Measurements from ENCODE around the gene ATP1B1.
A peak's percentile ranks its signal among the peaks of the same experiment; 100 is the strongest.

ATP1B1 gene

GRCh38 chr1:169112241-169112640, 5.8 kb downstream of the ATP1B1 start:
- TF ChIP-seq CTCF (IDR thresholded peaks at IDR 0.05; ENCODE audit: low read depth, low read length): no peak
- Histone ChIP-seq H3K36me3 (peaks cover 78% of the 10 kb centered on the region), H3K9me3 (no peaks in the 10 kb centered on the region), H3K27me3 (no peaks in the 10 kb centered on the region), H3K4me3 (ENCODE audit: low read depth, low read length) (no peak overlapping the region), H3K4me1 (peaks cover 11% of the 10 kb centered on the region)
- no peak for DNase-seq

GRCh38 chr1:169113613-169114119, 7.2 kb downstream of the ATP1B1 start:
- H3K27me3 ChIP-seq: no peaks in the 10 kb centered on the region
- TF ChIP-seq CTCF (IDR thresholded peaks at IDR 0.05; ENCODE audit: low read depth, low read length): no peak
- peaks cover 12% of the 10 kb centered on the region for H3K4me1 ChIP-seq
- no peak for DNase-seq
- no peaks in the 10 kb centered on the region for H3K9me3 ChIP-seq
- peaks cover 80% of the 10 kb centered on the region for H3K36me3 ChIP-seq
- no peak overlapping the region for H3K4me3 ChIP-seq (ENCODE audit: low read depth, low read length)

- H3K36me3 ChIP-seq: peaks cover 94% of the 10 kb centered on the region
- no peaks in the 10 kb centered on the region for H3K27me3 ChIP-seq
- TF ChIP-seq CTCF (IDR thresholded peaks at IDR 0.05; ENCODE audit: low read depth, low read length): no peak
- H3K4me3 ChIP-seq (ENCODE audit: low read depth, low read length): no peak overlapping the region
- peaks cover 25% of the 10 kb centered on the region for H3K4me1 ChIP-seq
- no peaks in the 10 kb centered on the region for H3K9me3 ChIP-seq
- DNase-seq: peak; percentile 33
These were observed 9.5 kb downstream of the ATP1B1 start for GRCh38 chr1:169115891-169116585.

GRCh38 chr1:169117014-169117413, 10.5 kb downstream of the ATP1B1 start:
- peaks cover 25% of the 10 kb centered on the region for H3K4me1 ChIP-seq
- peaks cover 94% of the 10 kb centered on the region for H3K36me3 ChIP-seq
- no peaks in the 10 kb centered on the region for H3K27me3 ChIP-seq
- no peaks in the 10 kb centered on the region for H3K9me3 ChIP-seq
- H3K4me3 ChIP-seq (ENCODE audit: low read depth, low read length): no peak overlapping the region
- TF ChIP-seq CTCF (IDR thresholded peaks at IDR 0.05; ENCODE audit: low read depth, low read length): no peak
- no peak for DNase-seq

- no peaks in the 10 kb centered on the region for H3K9me3 ChIP-seq
- peaks cover 25% of the 10 kb centered on the region for H3K4me1 ChIP-seq
- DNase-seq: no peak
- no peaks in the 10 kb centered on the region for H3K27me3 ChIP-seq
- H3K4me3 ChIP-seq (ENCODE audit: low read depth, low read length): no peak overlapping the region
- H3K36me3 ChIP-seq: peaks cover 90% of the 10 kb centered on the region
- no peak for TF ChIP-seq CTCF (IDR thresholded peaks at IDR 0.05; ENCODE audit: low read depth, low read length)
These were observed 11.1 kb downstream of the ATP1B1 start for GRCh38 chr1:169117599-169117998.

GRCh38 chr1:169118227-169118626, 11.7 kb downstream of the ATP1B1 start:
- H3K36me3 ChIP-seq: peaks cover 88% of the 10 kb centered on the region
- no peaks in the 10 kb centered on the region for H3K27me3 ChIP-seq
- no peak overlapping the region for H3K4me3 ChIP-seq (ENCODE audit: low read depth, low read length)
- no peaks in the 10 kb centered on the region for H3K9me3 ChIP-seq
- peaks cover 25% of the 10 kb centered on the region for H3K4me1 ChIP-seq
- no peak for TF ChIP-seq CTCF (IDR thresholded peaks at IDR 0.05; ENCODE audit: low read depth, low read length)
- DNase-seq: no peak

Measured in BE2C (cell line).